GM21367 (cell line): ENCODE data around the gene RBM33.

ENCODE experiments used
- ATAC-seq: cut with Tn5 transposase; IDR thresholded peaks from one replicate; pipeline ENCODE4 v1.9.1; 2021; ENCODE audit not compliant: unreplicated experiment

RBM33 gene

GRCh38 chr7:155722118-155722517 lies 77.7 kb downstream of the RBM33 start:
- ATAC-seq: peak; percentile 37

- ATAC-seq: no peak
These were observed 78.5 kb downstream of the RBM33 start for GRCh38 chr7:155722936-155723335.

GRCh38 chr7:155724327-155725005 lies 80.0 kb downstream of the RBM33 start:
- peak; percentile 56 for ATAC-seq

GRCh38 chr7:155725006-155725355 lies 80.5 kb downstream of the RBM33 start:
- no peak for ATAC-seq

- no peak for ATAC-seq
These were observed 83.2 kb downstream of the RBM33 start for GRCh38 chr7:155727616-155728015.

- ATAC-seq: no peak
These were observed 83.7 kb downstream of the RBM33 start for GRCh38 chr7:155728116-155728515.

- ATAC-seq: no peak
These were observed 85.4 kb downstream of the RBM33 start for GRCh38 chr7:155729847-155730246.

- no peak for ATAC-seq
These were observed 86.9 kb downstream of the RBM33 start for GRCh38 chr7:155731380-155731779.

- no peak for ATAC-seq
These were observed 87.4 kb downstream of the RBM33 start for GRCh38 chr7:155731871-155732270.

- ATAC-seq: no peak
These were observed 87.8 kb downstream of the RBM33 start for GRCh38 chr7:155732286-155732685.

- ATAC-seq: no peak
These were observed 89.4 kb downstream of the RBM33 start for GRCh38 chr7:155733582-155734444.

GRCh38 chr7:155734445-155734809 lies 90.0 kb downstream of the RBM33 start:
- ATAC-seq: no peak

- no peak for ATAC-seq
These were observed 91.1 kb downstream of the RBM33 start for GRCh38 chr7:155735442-155736115.

GRCh38 chr7:155737590-155737989 lies 93.1 kb downstream of the RBM33 start:
- ATAC-seq: no peak

GRCh38 chr7:155738104-155738503 lies 93.6 kb downstream of the RBM33 start:
- ATAC-seq: no peak

GRCh38 chr7:155738652-155739537 lies 94.4 kb downstream of the RBM33 start:
- ATAC-seq: no peak

GRCh38 chr7:155739538-155740143 lies 95.2 kb downstream of the RBM33 start:
- ATAC-seq: no peak

GRCh38 chr7:155741082-155741481 lies 96.6 kb downstream of the RBM33 start:
- ATAC-seq: no peak

- ATAC-seq: peak; percentile 83
These were observed 97.3 kb downstream of the RBM33 start for GRCh38 chr7:155741805-155742204.

- no peak for ATAC-seq
These were observed 98.7 kb downstream of the RBM33 start for GRCh38 chr7:155743177-155743576.
